GM11168 (cell line): Measurements from ENCODE around the gene VCPKMT.
"Not testable (repeated sequence)": the region's sequence is repeated elsewhere in the genome, so short reads cannot be mapped to it uniquely, and the experiment has no call there.

ENCODE experiments used
- in situ Hi-C: fragments of 300-500 bp; cut with MboI; formaldehyde crosslinking; loops from one replicate; pipeline ENCODE4 v1.12.0; 2022; ENCODE audit warnings: low sequenced_read_pairs; ENCODE audit not compliant: unreplicated experiment

The VCPKMT gene

DNA sequence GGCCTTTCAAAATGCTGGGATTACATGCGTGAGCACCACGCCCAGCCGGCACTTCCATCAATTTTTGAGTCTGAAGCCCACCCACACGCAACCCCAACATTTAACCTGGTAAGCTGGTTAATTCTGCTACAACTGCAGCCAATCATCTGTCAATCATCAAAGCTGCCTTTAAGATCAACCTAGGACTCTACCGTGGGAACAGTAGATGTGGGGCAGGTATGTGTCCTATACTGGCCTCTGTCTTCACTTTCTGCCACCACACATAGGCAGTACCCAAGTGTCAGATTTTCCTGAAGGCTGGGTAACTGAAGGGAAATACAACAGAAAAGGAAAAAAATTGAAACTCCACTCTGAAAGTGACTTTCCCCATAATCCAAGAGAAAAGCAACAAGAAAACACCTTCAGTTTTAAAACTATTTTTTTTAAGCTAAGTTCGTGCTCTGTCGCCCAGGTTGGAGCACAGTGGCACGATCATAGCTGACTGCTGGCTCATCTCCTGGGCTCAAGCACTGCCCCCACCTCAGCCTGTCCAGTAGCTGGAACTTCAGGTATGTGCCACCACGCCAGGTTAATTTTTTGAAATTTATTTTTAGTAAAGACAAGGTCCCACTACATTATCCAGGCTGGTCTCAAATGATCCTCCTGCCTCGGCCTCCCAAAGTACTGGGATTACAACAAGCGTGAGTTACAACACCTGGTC, 22.2 kb downstream of the VCPKMT start:
- in situ Hi-C loops = loop anchor here (5.0 to 25.0 kb wide), 3 partner anchors 42 to 457 kb away; partner anchors contain the start of gene DNAAF2

DNA sequence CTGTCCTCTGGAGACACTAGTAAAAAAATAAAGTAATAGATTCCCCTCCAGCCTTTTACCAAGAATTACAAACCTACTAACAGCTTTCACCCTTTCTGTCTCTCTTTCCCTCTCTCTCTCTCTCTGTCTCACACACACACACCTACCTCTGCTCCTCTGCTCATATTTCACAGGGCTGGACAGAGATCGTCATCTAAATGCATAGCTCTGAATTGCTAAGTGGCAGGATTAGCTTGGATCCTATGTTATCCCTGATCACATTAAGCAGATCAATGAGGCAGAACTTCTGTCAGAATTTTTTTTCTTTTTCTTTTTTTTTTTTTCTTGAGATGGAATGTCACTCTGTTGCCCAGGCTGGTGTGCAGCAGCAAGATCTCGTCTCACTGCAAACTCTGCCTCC, 22.9 kb downstream of the VCPKMT start:
- in situ Hi-C loops = loop anchor here (5.0 to 25.0 kb wide), 3 partner anchors 41 to 456 kb away; partner anchors contain the start of gene DNAAF2

DNA sequence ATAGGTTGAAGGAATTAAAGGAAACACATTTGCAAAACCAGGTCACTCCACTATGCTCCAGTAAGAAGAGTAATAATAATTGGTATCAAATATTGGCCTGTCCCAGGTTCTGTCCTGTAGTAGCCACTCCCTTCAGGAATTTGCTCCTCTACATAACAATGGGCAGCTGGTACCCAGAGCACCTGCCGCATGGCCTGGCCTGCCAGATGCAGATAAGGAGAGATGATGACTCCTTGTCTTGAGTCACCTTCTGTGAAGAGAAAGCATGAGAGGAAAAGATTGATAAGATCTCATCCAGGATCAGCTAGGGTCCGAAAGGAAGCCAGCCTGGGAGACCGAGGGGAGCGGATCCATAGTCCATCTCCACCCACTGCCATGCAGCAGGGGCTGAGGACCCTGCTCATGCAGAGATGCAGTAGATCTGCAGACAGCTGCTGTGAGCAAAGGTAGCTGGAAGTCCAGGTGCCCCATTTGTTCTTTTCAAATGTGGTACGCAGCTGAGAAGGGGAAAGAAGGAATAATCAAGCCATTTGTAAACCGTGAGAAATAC, 24.3 kb downstream of the VCPKMT start:
- in situ Hi-C loops = loop anchor here (5.0 to 25.0 kb wide), 3 partner anchors 40 to 455 kb away; partner anchors contain the start of gene DNAAF2

DNA sequence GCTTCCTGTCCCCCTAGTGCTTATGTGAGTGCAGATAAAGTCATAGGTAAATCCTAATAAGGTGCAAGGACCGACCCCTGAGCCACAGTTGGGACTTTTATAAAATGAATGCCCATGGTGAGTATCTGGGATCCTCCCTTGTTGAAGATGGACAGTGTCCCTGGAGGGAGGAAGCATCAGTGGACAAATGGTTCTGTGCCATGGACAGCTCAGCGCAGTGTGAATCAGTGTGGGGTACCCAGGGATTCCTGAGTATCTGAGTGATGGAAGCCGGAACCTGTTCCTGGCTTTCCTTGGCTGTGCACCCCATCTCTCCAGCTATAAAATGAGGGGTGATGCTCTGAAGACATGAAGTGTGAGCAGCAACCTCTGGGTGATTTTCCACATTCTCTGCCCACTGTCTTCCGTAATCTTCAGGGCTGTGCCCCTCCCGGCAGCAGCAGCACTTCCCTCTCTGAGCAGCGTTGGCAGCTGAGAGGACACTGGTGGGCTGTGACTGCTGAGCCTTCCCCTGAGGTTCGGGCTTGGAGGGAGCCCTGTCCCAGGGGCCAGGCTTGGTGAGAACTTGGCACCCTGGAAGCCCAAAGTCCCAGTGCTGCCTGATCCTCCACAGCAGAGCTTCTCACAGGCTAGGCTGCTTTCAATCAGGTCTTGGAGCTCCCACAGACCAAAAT, 25.0 kb downstream of the VCPKMT start:
- in situ Hi-C loops = loop anchor here (5.0 to 25.0 kb wide), 3 partner anchors 39 to 454 kb away; partner anchors contain the start of gene DNAAF2

DNA sequence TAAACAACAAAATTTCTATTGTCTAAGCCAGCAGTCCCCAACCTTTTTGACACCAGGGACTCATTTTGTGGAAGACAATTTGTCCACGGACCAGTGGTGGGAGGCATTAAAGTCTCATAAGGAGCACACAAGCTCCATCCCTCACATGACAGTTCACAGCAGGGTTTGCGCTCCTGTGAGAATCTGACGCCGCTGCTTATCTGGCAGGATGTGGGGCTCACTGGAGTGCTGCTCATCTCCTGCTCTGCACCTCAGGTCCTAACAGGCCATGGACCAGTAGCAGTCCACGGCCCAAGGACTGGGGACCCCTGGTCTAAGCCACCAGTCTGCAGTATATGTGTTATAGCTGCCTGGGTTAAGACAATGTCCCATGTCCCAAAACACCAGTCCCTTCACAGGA, 27.2 kb downstream of the VCPKMT start:
- in situ Hi-C loops = loop anchor here (25.0 kb wide), 1 partner anchor 452 kb away; the partner anchor contains the start of gene DNAAF2

DNA sequence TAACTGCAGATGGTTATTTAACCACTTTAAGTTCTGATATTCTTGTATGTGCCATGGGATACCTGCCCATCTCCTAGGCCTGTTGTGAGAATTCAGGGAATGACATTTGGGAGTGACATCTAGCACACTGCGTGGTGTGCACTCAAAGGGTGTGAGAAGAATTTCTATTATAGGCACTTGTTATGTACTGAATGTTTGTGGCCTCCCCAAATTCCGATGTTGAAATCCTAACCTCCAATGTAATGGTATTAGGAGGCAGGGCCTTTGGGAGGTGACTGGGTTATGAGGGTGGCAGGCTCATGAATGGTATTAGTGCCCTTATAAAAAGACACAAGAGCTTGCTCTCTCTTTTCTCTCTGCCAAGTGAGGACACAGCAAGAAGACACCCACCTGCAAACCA, 27.6 kb downstream of the VCPKMT start:
- in situ Hi-C loops = loop anchor here (25.0 kb wide), 1 partner anchor 451 kb away; the partner anchor contains the start of gene DNAAF2

DNA sequence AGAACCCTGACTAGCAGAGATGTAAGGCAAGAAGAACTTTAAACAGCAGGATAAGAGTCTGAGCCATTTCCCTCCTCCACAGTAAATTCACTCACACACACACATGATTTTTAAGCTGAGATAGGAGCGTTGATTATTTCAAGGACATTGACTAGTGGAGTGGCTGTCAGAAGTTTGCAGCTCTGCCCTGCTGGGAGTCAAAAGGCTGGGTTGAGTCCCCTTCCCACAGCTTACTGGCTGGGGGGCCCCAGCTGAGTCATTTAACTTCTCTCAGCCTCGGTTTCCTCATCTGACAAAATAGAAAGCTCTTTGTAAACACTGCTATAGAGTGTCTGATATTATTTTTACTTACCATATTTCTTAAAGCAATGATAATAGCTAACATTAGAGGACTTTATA, 28.3 kb downstream of the VCPKMT start:
- in situ Hi-C loops = loop anchor here (25.0 kb wide), 1 partner anchor 451 kb away; the partner anchor contains the start of gene DNAAF2

DNA sequence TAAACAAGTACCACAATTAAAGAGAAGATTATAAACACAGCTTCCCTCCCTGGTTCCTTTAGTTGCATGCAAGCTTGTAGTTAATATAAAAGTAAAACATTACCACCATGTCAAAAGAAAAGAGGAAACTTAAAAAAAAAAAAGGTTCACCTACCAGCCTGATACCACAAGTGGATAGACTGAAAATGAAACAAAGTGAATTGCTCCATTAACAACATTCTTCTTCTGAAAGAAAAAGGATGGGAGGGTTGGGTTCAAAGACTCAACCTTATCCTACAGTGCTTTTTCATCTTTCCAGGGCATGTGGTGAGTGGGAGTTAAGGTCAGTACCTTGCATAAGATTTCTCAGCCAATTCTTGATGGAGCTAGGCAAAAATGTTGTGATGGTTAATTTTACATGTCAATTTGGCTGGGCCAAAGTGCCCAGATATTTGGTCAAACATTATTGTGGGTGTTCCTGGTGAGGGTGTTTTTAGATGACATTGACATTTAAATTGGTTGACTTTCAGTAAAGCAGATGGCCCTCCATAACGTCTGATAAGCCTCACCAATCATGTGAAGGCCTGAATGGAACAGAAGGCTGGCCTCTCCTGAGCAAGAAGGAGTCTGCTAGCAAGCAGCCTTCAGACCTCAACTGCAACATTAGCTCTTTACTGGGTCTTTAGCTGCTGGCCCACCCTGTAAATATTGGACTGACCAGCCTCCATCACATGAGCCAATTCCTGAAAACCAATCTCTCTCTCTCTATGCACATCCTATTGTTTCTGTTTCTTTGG, 28.8 kb downstream of the VCPKMT start:
- in situ Hi-C loops = loop anchor here (25.0 kb wide), 1 partner anchor 450 kb away; the partner anchor contains the start of gene DNAAF2

DNA sequence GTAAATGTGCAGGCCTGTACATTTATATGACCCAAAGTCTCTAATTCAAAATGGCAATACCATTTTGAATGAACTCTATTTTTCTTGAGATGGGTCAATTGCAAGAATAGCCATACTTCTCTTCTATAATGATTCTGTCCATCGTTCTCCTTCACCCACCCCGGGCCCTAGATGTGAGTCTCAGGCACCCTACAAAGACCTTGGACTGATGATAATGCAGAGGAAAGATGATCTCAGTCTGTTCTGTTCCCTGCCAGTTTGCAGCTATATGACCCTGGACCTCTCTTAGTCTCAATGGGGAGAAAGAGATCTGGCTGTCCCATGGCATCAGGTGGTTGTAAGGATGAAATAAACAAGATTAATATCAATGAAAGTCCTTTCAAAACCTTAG, 30.1 kb downstream of the VCPKMT start:
- in situ Hi-C loops = loop anchor here (25.0 kb wide), 1 partner anchor 449 kb away; the partner anchor contains the start of gene DNAAF2

DNA sequence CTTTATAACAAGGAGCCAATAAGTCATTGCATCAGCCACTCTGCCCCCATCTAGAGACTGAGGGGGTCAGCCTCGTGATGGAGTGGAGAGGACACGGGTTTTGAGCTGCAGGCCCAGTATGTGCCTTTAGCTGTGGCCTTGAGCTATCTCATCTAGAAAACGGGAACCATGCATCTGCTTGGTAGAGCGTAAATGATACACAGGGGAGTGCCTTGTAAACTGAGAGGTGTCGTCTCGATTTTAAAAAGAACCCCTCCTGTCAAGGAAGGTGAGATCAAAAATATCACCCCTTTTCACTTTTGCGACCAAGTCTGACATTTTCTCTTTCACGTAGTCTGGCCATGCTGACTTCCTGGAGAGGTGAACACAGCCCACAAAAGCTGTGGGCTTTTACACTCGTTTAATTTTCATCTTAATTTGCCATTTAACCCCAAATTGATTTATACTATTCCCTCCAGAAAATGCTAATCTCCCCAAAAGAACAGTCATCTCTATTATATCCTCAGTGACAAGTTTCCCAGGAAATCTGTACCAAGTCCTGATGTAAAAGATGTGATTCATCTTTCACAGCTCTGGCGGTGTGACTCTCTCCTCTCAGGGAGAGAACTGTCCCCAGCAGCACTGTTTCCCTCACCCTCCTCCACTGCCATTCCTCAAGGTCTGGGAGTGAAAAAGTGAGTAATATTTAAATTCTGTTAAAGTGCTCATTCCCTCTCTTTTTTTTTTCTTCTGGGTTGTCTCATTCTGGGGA, 30.6 kb downstream of the VCPKMT start:
- in situ Hi-C loops = loop anchor here (25.0 kb wide), 1 partner anchor 448 kb away; the partner anchor contains the start of gene DNAAF2

DNA sequence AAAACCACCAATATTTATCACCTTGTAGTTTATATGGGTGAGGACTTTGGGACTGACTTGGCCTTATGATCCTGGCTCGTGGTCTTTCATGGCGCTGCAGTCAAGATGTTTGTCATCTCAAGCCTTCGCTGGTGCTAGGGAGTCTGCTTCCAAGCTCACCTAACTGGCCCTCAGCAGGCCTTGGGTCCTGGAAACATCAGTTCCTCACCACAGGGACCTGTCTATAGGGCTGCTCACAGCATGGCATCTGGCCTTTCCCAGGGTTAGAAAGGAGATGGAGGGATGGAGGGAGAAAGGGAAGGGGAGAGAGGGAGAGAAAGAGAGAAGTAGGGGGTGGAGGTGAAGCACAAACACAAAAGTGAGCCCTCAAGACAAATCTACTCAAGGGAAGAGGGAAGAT, 31.7 kb downstream of the VCPKMT start:
- in situ Hi-C loops = loop anchor here (25.0 kb wide), 1 partner anchor 447 kb away; the partner anchor contains the start of gene DNAAF2

DNA sequence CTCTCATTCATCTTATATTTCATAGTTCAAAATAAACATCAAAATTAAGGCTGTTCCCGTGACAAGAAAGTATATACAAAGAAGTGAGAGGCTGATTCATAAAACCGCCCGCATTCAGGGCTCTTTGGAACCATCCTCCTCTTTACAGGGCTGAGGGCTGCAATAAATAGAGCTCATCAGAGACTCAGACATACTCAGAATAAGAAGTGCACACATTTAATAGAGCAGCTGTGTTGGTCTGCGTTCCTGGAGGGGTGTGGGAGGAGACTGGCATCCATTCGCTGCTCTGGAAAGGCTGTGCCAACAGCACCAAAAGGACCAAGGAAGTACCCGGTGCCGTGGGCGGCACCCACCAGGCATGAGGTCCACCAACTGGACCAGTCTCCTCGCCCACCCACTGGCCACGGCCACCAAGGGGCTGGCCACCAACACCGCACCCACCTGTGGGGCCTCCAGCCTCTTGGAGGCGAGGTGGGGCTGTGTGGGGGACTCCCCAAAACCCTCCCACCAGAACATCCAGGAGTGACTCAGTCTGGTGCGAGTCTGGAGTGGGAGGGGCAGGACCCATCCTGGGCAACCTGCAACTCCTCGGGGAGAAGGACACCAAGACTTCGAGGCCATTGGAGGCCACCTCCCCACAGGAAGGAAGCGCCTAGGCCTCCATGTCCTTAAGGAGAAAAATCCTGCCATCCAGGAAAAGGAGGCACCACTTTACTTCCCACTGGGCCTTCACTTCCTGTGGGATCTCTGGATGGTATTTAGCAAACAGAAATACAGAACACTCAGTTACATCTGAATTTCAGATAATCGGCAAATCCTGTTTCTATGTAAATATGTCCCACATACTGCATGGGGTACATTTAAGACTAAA, 32.7 kb downstream of the VCPKMT start:
- in situ Hi-C loops = loop anchor here (25.0 kb wide), 1 partner anchor 446 kb away; the partner anchor contains the start of gene DNAAF2

DNA sequence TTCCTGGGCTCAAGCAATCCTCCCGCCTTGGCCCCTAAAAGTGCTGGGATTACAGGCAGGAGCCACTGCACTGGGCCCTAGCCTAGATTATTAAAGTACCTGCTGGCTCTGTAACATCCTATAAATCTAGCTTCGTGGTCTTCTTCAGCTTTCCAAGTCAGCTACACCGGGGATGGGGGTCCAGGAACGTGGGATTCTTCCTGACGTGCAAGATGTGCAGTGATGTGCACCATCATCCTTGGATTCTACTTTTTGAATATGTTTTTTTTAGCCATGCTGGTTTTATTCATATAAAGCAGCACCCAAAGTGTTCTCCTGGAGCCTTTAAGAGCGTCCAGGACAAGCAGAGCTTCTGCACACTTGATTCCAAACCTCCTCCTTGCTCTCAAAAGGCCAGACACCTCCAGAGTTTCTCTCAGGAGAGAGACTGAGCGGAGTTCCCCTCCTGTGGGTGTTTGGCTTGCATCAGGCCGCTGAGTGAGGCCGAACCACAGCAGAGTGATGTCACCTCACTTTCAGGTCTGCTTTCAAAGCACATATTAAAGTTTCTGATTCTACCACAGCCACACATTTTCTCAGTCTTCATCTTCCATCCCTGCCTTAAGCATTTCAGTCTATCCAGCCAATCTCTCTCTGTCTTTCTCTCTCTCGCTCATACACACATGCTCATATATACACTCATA, 33.4 kb downstream of the VCPKMT start:
- in situ Hi-C loops = loop anchor here (25.0 kb wide), 1 partner anchor 446 kb away; the partner anchor contains the start of gene DNAAF2

DNA sequence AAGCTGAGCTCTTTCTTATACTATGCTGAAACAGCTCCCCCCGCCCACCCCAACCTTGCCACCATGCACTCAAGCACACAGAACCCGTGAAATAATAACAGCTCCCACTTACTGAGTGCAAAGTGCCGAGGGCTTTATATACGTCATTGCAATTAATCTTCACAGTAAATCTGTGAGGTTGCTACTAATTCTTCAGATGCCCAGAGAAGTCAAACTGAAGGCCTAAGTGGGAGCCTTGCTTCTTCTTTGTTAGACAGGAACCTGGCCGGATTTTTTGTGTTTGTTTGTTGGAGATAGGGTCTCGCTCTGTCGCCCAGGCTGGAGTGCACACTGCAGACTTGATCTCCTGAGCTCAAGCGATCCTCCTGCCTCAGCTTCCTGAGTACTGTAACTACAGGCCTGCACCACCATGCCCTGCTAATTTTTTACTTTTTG, 34.0 kb downstream of the VCPKMT start:
- in situ Hi-C loops = loop anchor here (25.0 kb wide), 1 partner anchor 445 kb away; the partner anchor contains the start of gene DNAAF2

DNA sequence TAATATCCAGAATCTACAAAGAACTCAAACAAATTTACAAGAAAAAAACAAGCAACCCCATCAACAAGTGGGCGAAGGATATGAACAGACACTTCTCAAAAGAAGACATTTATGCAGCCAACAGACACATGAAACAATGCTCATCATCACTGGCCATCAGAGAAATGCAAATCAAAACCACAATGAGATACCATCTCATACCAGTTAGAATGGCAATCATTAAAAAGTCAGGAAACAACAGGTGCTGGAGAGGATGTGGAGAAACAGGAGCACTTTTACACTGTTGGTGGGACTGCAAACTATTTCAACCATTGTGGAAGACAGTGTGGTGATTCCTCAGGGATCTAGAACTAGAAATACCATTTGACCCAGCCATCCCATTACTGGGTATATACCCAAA, 37.3 kb downstream of the VCPKMT start:
- in situ Hi-C loops = loop anchor here (25.0 kb wide), 1 partner anchor 442 kb away; the partner anchor contains the start of gene DNAAF2

DNA sequence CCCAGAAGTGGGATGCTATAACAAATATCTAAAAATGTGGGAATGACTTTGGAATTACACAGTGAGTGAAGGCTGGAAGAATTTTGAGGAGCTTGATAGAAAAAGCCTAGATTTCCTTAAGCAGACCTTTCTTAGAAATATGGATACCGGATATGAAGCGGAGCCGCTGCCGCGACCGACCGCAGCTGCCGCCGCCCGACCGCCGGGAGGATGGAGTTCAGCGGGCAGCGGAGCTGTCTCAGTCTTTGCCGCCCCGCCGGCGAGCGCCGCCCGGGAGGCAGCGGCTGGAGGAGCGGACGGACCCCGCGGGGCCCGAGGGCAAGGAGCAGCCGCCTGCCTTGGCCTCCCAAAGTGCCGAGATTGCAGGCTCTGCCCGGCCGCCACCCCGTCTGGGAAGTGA, 42.7 kb downstream of the VCPKMT start:
- in situ Hi-C loops = not testable (repeated sequence)

DNA sequence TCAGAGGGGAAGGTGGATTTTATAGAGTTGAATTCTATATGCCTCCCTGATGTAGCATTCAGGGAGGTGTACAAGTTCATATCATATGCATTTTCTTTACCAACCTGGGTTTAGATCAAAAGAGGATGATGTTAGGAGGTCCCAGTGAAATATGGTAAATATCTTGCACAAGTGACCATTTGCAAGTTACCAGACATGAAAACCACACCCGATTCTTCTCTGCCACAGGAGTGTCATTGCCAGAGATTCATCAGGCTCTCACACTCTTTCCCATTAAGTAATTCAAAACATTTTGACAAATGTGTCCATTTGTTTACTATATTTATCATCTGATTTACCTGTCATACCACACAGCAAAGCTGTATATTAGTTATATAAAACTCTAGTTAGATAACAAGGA, 44.0 kb downstream of the VCPKMT start:
- in situ Hi-C loops = no loop called here
